GM23338 (cell line): Measurements from ENCODE around the gene POLE4. TPM values are rescaled to one million over a fixed set of nuclear protein-coding genes. Genes with fewer than 3 reads are reported as not detected.

Source experiments
- ATAC-seq: fragments of 200-7000 bp; cut with Tn5 transposase; 3 replicates; pipeline ENCODE4 v1.9.1; 2020
- DNase-seq: peaks from one replicate; pipeline ENCODE4 v3.0.0-alpha.2; 2015; ENCODE audit warnings: low spot score
- H2AFZ ChIP-seq: fragments of 200-600 bp; sonication (generic); 2 replicates; pipeline ENCODE4 v1.8.0; 2016; ENCODE audit warnings: antibody characterized with exemption, mild to moderate bottlenecking, moderate library complexity
- H3F3A ChIP-seq: fragments of 200-600 bp; sonication (generic); replicated peaks from 2 replicates; pipeline ENCODE4 v1.8.0; 2017; ENCODE audit warnings: antibody characterized with exemption, mixed run types, low read depth
- H3K27ac ChIP-seq: fragments of 200-600 bp; sonication (generic); 2 replicates; pipeline ENCODE4 v1.6.1; 2016; ENCODE audit warnings: low read depth
- H3K27me3 ChIP-seq: fragments of 200-600 bp; sonication (generic); 2 replicates; pipeline ENCODE4 v1.8.0; 2016; ENCODE audit warnings: mild to moderate bottlenecking, mixed run types, moderate library complexity; ENCODE audit not compliant: insufficient read depth
- H3K36me3 ChIP-seq: fragments of 200-600 bp; sonication (generic); 2 replicates; pipeline ENCODE4 v1.8.0; 2016; ENCODE audit warnings: mild to moderate bottlenecking; ENCODE audit not compliant: insufficient read depth
- H3K4me1 ChIP-seq: fragments of 200-600 bp; sonication (generic); 2 replicates; pipeline ENCODE4 v1.8.0; 2016; ENCODE audit warnings: mild to moderate bottlenecking, moderate library complexity; ENCODE audit not compliant: insufficient read depth
- H3K4me2 ChIP-seq: fragments of 200-600 bp; sonication (generic); 2 replicates; pipeline ENCODE4 v1.7.1; 2017; ENCODE audit warnings: mixed run types
- H3K4me3 ChIP-seq: fragments of 200-600 bp; sonication (generic); 2 replicates; pipeline ENCODE4 v1.6.1; 2016; ENCODE audit warnings: mixed run types
- H3K79me2 ChIP-seq: fragments of 200-600 bp; sonication (generic); replicated peaks from 2 replicates; pipeline ENCODE4 v1.8.0; 2017; ENCODE audit warnings: mild to moderate bottlenecking; ENCODE audit not compliant: insufficient read depth
- H3K9me2 ChIP-seq: fragments of 200-600 bp; sonication (generic); 2 replicates; pipeline ENCODE4 v1.8.0; 2017; ENCODE audit not compliant: insufficient read depth
- H4K20me1 ChIP-seq: fragments of 200-600 bp; sonication (generic); replicated peaks from 2 replicates; pipeline ENCODE4 v1.8.0; 2017; ENCODE audit warnings: mild to moderate bottlenecking; ENCODE audit not compliant: insufficient read depth
- H3K27ac Mint-ChIP-seq: 2 replicates; pipeline ENCODE4 v1.8.0; 2020; ENCODE audit warnings: inconsistent platforms, mild to moderate bottlenecking, moderate library complexity, mixed read lengths
- H3K27me3 Mint-ChIP-seq: 3 replicates; pipeline ENCODE4 v1.8.0; 2022; ENCODE audit warnings: low read depth, mild to moderate bottlenecking, moderate library complexity, mixed read lengths, inconsistent platforms; ENCODE audit not compliant: insufficient read depth, poor library complexity
- H3K36me3 Mint-ChIP-seq: 3 replicates; pipeline ENCODE4 v1.8.0; 2021; ENCODE audit warnings: low read depth, mild to moderate bottlenecking, inconsistent platforms, moderate library complexity, mixed read lengths
- H3K4me1 Mint-ChIP-seq: 3 replicates; pipeline ENCODE4 v1.8.0; 2020; ENCODE audit warnings: mild to moderate bottlenecking, inconsistent platforms, mixed read lengths
- H3K4me3 Mint-ChIP-seq: 3 replicates; pipeline ENCODE4 v1.8.0; 2021; ENCODE audit warnings: moderate library complexity, mild to moderate bottlenecking, inconsistent platforms, mixed read lengths
- H3K9me3 Mint-ChIP-seq: 3 replicates; pipeline ENCODE4 v1.8.0; 2020; ENCODE audit warnings: moderate library complexity, mild to moderate bottlenecking, inconsistent platforms, mixed read lengths
- CREB1 ChIP-seq: fragments of 250-450 bp; sonication (Bioruptor Pico); IDR thresholded peaks from 2 replicates; pipeline ENCODE4 v1.5.0; 2020; ENCODE audit warnings: low read depth, mild to moderate bottlenecking, moderate library complexity
- CTCF ChIP-seq, 2 experiments: fragments of 200-600 bp in 1 of 2; sonication (generic) in 1 of 2; conservative IDR thresholded peaks; 2 replicates each; pipeline versions ENCODE4 v1.5.1 to v1.6.1; 2016 to 2017; ENCODE audit warnings: antibody characterized with exemption in 2 of 2, low read depth in 2 of 2, mild to moderate bottlenecking in 2 of 2, moderate library complexity in 1 of 2
- EZH2 ChIP-seq: fragments of 200-600 bp; sonication (generic); IDR thresholded peaks from one replicate; pipeline ENCODE4 v1.8.0; 2017; ENCODE audit warnings: antibody characterized with exemption, mild to moderate bottlenecking, low read depth; ENCODE audit not compliant: unreplicated experiment
- EZH2phosphoT487 ChIP-seq: fragments of 200-600 bp; sonication (generic); IDR thresholded peaks from one replicate; pipeline ENCODE4 v1.8.1; 2018; ENCODE audit warnings: antibody characterized with exemption; ENCODE audit not compliant: unreplicated experiment
- JUNB ChIP-seq: IDR thresholded peaks from one replicate; pipeline ENCODE4 v1.6.1; 2016; ENCODE audit warnings: antibody characterized with exemption; ENCODE audit not compliant: unreplicated experiment
- NANOG ChIP-seq: IDR thresholded peaks from 2 replicates; pipeline ENCODE4 v1.6.1; 2016; ENCODE audit warnings: antibody characterized with exemption, borderline replicate concordance
- POLR2AphosphoS5 ChIP-seq: IDR thresholded peaks from 2 replicates; pipeline ENCODE4 v1.6.1; 2016; ENCODE audit warnings: antibody characterized with exemption, low read depth
- REST ChIP-seq: IDR thresholded peaks from one replicate; pipeline ENCODE4 v1.6.1; 2018; ENCODE audit warnings: antibody characterized with exemption; ENCODE audit not compliant: unreplicated experiment
- STAT1 ChIP-seq: IDR thresholded peaks from one replicate; pipeline ENCODE4 v1.6.1; 2016; ENCODE audit warnings: antibody characterized with exemption; ENCODE audit not compliant: unreplicated experiment
- ZNF114 ChIP-seq: fragments of 250-450 bp; sonication (Bioruptor Pico); IDR thresholded peaks from 2 replicates; pipeline ENCODE4 v1.5.0; 2020; ENCODE audit warnings: mild to moderate bottlenecking, moderate library complexity
- ZNF331 ChIP-seq: fragments of 250-450 bp; sonication (Bioruptor Pico); IDR thresholded peaks from 2 replicates; pipeline ENCODE4 v1.5.0; 2020; ENCODE audit warnings: low read depth, mild to moderate bottlenecking, moderate library complexity
- ZNF462 ChIP-seq: fragments of 250-450 bp; sonication (Bioruptor Pico); IDR thresholded peaks from 2 replicates; pipeline ENCODE4 v1.5.0; 2020; ENCODE audit warnings: mild to moderate bottlenecking, moderate library complexity
- long read RNA-seq: library from polyadenylated mRNA; unstranded; transcript quantifications from one replicate; pipeline ENCODE4 v2.0.0, GENCODE V29; 2020; ENCODE audit not compliant: unreplicated experiment
- polyA plus RNA-seq: library from polyadenylated mRNA; unstranded; fragments of >200 nt; fragmentation: Nextera tagmentation; extraction: Ambion mirVana; gene quantifications from 2 replicates; pipeline ENCODE4 v1.2.1, GENCODE V29; 2016
- total RNA-seq: library from RNA; depleted of rRNA; stranded (reverse); fragments of >200 nt; shearing (Covaris generic); gene quantifications from 2 replicates; pipeline ENCODE4 v1.2.3, GENCODE V29; 2014; rRNA removed

The POLE4 gene
- total RNA-seq (20.9 and 24.4 TPM in 2 replicates), polyA plus RNA-seq (105 and 106 TPM in 2 replicates)
- long read RNA-seq, transcript POLE4-205 (4 exons, 1,248 nt) = major isoform, 8 of 9 reads
- long read RNA-seq, partial matches to known transcripts = 0 of 9 reads
- long read RNA-seq, other reads (novel, unspliced or antisense) = 0 of 9 reads

GRCh38 chr2:74958274-74959105, at the start of gene POLE4:
Gene POLE4 (plus strand): TSS chr2:74958643. CDS start chr2:74958680, 37 bp downstream.
- peaks cover 18% of the 10 kb centered on the region for H3K9me3 Mint-ChIP-seq
- H3K36me3 Mint-ChIP-seq = peaks cover 42% of the 10 kb centered on the region
- Histone ChIP-seq H3K9me2 (0 out of 2 replicates have a peak, but pooled peaks cover 6% of the 10 kb centered on the region), H3K27me3 (peaks cover 9% of the 10 kb centered on the region), H2AFZ (peak within 1 kb of the TSS; percentile 97), H3K27ac (peak within 1 kb of the TSS; percentile 87; the same call in 1 of the 2 replicates), H3K4me2 (peak within 1 kb of the TSS; percentile 86), H3F3A (no peaks in the 10 kb centered on the region), H3K36me3 (no peaks in the 10 kb centered on the region), H4K20me1 (no peaks in the 10 kb centered on the region), H3K79me2 (0 out of 2 replicates have a peak, but pooled peaks cover 3% of the 10 kb centered on the region), H3K4me3 (peak within 1 kb of the TSS; percentile 76), H3K4me1 (peaks cover 8% of the 10 kb centered on the region)
- H3K4me1 Mint-ChIP-seq = peaks cover 3% of the 10 kb centered on the region; the same call in 2 of the 3 replicates
- H3K4me3 Mint-ChIP-seq = peak within 1 kb of the TSS; percentile 66
- no peak within 1 kb of the TSS for H3K27ac Mint-ChIP-seq
- H3K27me3 Mint-ChIP-seq = peaks cover 17% of the 10 kb centered on the region
- ATAC-seq = peak; percentile 96
- peak; percentile 93 for DNase-seq
- TF ChIP-seq JUNB (no peak), EZH2 (no peak), ZNF114 (no peak), STAT1 (no peak), CTCF (conservative IDR thresholded peaks at IDR 0.05; ENCODE audit: low read depth in 2 of 2) (no peak), POLR2AphosphoS5 (peak; percentile 88), CREB1 (CRISPR knock-in tag) (peak; percentile 21; the same call in 1 of the 2 replicates), NANOG (no peak), ZNF331 (CRISPR knock-in tag) (no peak), ZNF462 (no peak), REST (no peak), EZH2phosphoT487 (no peak)
